ENCODE measurements around the gene PRKCA.

DNA sequence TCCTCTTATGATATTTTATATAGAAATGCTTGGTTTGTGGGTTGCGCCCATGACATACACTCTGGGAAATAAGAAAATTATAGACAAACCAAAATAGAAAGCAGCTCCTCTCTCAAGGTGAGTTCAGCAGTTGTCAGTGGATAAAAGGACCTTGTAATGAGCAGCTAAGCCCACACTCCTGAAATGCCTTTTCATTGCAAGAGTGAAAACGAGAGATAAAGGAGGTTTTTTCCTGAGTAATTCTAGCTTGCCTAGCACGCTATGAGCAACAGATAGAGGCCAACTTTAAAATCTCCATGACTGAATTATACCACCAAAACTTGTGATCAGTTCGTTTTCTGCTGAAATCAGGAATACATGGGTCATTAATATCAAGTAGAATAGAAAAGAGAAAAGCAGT lies 270.7 kb downstream of the PRKCA start:
- TF ChIP-seq, protein P1, sequence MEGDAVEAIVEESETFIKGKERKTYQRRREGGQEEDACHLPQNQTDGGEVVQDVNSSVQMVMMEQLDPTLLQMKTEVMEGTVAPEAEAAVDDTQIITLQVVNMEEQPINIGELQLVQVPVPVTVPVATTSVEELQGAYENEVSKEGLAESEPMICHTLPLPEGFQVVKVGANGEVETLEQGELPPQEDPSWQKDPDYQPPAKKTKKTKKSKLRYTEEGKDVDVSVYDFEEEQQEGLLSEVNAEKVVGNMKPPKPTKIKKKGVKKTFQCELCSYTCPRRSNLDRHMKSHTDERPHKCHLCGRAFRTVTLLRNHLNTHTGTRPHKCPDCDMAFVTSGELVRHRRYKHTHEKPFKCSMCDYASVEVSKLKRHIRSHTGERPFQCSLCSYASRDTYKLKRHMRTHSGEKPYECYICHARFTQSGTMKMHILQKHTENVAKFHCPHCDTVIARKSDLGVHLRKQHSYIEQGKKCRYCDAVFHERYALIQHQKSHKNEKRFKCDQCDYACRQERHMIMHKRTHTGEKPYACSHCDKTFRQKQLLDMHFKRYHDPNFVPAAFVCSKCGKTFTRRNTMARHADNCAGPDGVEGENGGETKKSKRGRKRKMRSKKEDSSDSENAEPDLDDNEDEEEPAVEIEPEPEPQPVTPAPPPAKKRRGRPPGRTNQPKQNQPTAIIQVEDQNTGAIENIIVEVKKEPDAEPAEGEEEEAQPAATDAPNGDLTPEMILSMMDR (IDR thresholded peaks at IDR 0.05): no peak
- TF ChIP-seq POLR2A (IDR thresholded peaks at IDR 0.05): no peak
- TF ChIP-seq EP300 (IDR thresholded peaks at IDR 0.05): no peak

All from ovary (tissue), 3 donors.